Fibroblast of upper back skin (primary cell): Measurements from ENCODE around the gene MRPS35.

Experiments
- DNase-seq: peaks from one replicate; pipeline ENCODE4 v3.0.0-alpha.2; 2013

Gene MRPS35

DNA sequence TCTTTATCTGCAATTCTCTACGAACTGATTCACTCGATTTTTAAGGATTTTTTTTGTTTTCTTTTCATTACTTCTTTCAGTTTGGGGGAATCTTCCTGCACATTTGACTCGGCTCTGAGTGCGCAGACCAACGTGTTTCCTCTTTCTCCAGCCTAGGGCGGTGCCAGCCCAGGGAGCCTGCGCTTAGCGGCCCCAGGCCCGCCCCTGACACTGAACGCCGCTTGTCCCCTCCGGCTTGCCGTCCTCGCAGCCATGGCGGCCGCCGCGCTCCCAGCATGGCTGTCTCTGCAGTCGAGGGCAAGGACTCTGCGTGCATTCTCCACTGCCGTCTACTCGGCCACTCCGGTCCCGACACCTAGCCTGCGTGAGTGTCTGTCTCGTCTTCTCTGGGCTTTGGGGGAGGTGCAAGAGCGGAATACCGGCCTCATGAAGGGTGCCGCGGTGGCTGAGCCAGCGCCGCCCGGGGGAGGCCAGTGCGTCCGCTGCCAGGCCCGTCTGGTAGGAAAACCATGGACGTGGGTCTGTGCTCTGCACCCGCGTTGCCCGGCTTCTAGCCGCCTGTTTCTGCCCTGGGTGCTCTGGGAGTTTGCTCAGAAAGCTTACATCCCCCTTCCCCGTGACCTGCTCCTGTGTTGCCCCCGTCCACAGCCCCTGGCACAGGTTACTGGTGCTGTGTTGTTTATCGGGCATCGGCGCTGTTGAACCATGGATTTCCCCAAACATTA lies at the start of gene MRPS35:
Gene MRPS35, plus strand, starts transcription at position 241 of the 725 bp plus-strand sequence. Its CDS starts 12 bp downstream, at position 253.
- DNase-seq: peak; percentile 90

DNA sequence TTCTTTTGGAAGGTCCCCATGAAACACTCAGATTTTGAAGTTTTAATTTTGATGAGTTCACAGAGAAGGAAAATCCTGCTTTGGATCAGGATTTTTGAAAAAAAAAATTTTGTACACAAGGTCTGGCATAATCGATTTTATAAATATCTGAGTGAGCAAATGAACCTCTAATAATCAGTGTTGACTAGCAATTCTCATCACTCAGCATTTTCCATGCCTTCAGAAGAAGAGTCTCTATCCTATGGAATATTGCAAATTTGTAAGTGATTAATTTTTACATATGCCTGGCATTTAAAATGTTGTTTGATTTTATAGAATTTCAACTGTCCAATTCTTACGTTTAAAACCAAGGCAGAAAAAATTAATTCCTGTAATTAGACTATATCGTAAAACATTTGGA lies 44.9 kb upstream of the MRPS35 start:
- no peak for DNase-seq

DNA sequence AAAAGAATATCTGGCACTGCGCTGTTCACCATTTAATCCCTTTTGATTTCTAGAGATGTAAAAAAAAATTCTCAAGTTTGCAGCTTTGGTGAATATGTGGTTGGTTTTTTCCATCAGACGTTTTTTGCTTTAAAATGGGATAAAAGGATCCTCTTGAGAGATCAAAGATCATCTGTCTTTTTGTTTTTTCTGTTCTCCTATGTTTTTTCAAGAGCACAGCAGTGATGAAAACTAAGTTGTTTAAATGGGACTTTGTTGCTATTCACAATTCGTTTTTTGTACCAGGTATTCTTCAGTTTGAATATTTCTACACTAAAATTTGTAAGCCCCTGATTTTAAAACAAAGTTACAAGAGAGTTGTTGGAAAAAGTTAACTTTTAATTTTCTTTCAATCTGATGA lies 44.1 kb upstream of the MRPS35 start:
- no peak for DNase-seq

DNA sequence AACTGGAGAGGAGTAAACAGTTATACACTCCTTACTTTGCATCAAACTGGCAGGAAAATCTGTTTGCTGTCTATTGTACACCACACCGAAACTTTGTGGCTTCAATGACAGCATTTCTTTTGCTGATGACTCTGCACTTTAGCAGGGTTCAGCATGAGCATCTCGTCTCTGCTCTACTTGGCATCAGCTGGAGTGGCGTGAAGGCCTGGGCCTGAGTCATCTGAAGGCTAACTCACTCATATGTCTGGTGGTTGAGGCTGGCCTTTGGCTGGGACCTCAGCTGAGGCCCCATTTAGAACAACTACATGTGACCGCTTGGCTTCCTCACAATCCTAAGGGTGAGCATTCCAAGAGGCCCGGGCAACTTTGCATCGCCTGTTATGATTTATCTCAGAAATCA lies 43.1 kb upstream of the MRPS35 start:
- DNase-seq: peak; percentile 46

DNA sequence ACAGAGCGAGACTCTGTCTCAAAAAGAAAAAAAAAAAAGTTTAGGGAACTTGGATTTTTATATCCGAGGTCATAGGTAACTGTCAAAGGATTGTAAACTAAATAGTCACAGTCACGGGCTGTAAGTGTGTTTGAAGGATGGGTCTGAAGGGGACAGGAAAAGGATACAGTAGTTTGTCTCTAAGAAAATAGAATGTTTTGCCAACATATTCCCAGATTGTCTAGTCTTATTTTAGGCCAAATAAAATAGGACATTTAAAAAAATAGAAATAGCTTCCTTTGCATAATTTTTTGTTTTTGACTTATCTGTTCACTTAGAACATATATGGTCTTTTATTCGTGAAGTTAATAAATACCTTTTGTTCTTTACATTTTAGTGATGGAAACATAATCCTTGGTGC lies 38.6 kb upstream of the MRPS35 start:
- DNase-seq: no peak

DNA sequence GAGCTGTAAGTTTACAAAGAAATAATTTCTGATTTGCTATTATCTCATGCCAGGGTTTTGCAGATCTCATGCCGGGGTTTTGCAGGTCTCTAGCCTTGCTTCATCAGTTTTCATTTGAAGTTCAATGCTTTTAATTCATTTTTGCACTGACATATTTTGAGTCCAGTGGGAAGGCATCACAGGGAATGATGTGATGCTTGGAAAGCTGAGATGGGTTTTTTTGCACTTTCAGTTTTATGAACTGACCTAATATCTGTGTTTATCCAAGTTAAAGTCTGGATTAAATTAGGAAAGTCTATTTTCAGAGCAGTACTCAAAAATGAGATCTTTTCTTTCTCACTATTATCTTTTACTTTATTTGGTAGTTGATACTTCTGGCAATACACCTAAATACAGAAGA lies 38.0 kb upstream of the MRPS35 start:
- no peak for DNase-seq

DNA sequence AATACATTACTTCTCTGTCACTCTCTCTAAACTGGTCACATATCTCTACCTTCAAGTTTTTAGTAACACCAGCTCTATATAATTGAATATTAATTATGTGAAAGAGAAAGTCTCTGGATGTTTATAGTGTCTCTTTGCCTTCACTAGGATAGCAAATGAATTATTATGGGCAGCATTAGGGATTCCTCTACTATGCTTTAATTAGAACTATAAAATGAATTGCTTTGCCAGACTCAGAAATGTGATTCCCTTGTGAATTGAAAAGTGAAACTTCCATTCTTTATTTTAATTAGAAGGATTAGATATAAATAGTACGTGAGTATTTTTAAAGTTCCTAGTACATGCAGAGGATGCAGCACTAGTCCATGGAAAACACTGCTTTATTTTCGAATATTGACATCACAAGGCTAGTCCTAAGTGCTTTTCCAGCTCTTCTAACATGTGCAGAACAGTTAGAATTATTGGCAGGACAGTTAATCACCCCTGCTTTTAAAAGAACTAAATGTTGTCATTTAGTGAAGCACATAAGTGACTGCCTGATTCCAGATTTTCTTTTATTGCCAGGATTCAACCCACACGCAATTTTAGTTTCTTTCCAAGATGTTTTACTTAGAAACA lies 37.4 kb upstream of the MRPS35 start:
- no peak for DNase-seq

DNA sequence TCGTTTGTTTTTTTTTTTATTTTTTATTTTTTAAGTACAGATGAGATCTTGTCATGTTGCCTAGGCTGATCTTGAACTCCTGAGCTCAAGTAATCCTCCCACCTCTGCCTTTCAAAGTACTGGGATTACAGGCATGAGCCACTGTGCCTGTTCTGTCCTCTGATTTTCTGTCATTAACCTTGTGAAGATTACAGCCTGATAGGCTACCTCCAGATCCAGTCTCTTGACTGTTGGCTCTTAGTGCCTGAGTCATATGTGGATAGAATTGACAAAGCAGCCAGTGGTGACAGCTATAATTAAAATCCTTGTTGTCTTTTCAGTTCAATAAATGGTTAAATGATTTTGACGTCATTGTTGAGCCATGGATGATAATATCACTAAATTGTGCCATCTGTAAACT lies 35.6 kb upstream of the MRPS35 start:
- no peak for DNase-seq

DNA sequence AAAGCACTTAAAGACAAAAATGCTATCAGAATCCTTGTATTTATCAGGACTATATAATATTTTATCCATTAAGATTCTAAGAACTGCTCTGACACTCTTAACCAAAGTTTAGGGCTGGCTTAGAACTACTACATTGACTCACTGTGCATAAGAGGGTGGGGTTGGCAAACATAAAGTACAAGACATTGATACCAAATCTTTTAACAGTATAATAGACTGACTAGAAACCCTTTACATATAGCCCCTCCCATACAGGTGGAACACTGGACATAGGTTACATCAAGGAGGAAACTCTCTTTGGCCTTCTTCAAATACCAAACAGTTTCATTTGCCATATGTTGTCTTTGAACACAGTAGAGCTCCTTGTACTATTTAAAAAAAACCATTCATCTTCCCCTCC lies 30.0 kb upstream of the MRPS35 start:
- no peak for DNase-seq

DNA sequence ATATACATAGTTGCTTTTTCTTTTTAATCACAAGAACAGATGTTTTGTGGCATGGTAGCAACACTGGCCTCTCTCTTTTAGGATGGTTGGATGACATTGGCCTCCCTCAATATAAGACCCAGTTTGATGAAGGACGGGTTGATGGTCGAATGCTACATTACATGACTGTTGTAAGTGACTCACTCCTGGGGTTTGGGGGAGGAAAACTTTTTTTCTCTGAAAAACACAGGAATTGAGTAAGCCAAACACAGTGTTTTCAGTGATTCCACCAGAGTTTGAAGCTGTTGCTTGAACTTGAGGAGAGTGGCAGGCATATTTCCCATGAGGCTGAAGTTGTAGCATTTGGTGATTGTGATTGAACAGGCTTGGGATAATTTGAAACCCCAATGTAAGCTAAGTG lies 28.1 kb upstream of the MRPS35 start:
- peak; percentile 29 for DNase-seq

DNA sequence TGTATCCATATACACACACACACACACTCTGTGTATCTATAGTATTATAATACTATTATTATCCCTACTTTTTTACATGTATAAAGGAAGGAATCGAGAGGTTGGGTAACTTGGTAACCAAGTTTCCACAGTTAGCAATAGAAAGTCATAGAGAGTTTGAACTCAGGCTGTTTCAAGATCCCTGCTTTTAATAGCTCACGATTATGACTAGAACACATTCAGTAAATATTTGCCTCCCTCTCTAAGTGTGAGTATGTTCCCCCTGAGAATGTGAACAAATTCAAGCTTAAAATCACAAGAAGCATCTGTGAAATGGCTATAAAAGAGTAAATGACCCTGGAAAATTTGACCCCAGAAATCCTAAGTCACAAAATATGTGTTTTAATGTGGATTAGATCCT lies 25.4 kb upstream of the MRPS35 start:
- no peak for DNase-seq

DNA sequence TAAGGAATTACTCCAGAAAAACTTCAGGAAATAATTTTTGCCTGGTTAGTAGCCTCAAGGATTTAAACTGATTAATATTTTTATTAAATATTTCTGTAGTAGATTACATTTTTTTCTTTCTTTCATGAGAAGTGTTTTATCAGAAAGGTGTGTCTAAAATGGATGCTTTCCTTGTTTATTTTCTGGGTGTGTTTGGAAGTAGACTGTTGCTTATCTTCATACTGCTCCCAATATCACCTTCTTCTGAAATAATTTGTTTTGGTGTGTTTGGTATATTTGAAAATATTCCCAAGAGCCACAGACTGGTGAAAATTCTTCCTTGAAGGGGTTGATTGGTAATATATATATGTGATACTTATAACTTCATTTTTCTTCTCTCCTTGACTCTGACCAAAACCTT lies 24.5 kb upstream of the MRPS35 start:
- no peak for DNase-seq

DNA sequence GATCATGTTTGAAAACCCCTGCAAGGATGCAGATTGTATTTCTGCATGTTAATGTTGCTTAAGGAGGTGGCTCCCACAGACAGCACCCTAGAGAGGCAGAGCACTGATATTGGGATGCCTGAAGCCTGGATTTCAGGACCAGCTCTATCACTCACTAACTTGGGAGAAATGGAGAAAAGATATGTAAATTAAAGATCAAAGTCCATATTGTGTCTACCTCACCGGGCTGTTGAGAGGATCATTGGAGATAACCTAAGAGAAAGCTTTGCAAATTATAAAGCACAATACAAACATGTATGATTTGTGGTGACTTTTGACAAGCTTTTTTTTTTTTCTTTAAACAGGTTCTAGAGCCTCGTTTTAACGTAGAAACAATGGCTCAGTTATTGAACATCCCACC lies 22.0 kb upstream of the MRPS35 start:
- DNase-seq: no peak

DNA sequence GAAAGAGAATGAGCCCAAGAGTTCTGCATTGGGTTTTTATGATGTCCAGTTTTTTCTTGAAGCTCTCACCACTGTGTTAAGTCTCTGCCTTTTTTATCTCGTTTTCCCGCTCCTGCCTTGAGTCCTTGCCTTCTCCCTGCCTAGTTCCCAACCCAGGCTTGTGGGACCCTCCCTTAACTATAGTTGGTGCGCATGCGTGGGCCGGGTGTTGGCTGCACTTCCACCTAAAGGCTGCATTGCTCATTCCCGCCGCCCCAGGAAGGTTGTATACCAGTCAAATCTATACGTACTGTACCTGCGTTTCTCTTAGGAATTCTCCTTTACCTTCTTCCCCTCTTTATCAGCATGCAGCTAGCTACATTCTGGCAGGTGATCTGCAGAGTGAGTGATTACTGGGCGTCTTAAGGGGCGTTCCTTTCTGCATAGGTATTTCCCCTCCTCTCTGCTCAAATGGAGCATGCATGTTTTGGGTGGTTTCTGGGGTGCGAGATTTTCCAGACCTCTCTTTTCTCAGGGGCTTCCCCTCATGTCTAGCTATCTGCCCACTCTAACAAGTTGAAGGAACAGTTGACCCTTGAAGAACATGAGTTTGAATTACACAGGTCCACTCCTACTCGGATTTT lies 21.0 kb upstream of the MRPS35 start:
- DNase-seq: no peak

DNA sequence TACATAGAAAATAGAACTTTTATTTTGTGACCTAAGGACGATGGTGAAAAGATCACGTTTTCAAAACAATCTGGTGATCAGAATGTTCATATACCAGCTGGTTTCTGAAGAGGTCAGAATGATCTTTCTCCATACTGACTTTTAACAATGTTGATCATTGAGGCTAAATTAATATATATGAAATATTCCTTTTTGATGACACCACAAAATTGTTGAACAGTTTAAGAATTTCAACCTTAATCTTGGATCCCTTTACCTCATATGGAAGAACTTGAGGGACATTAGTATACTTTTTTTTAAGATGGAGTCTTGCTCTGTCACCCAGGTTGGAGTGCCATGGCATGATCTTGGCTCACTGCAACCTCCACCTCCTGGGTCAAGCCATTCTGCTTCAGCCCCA lies 17.2 kb upstream of the MRPS35 start:
- DNase-seq: no peak

DNA sequence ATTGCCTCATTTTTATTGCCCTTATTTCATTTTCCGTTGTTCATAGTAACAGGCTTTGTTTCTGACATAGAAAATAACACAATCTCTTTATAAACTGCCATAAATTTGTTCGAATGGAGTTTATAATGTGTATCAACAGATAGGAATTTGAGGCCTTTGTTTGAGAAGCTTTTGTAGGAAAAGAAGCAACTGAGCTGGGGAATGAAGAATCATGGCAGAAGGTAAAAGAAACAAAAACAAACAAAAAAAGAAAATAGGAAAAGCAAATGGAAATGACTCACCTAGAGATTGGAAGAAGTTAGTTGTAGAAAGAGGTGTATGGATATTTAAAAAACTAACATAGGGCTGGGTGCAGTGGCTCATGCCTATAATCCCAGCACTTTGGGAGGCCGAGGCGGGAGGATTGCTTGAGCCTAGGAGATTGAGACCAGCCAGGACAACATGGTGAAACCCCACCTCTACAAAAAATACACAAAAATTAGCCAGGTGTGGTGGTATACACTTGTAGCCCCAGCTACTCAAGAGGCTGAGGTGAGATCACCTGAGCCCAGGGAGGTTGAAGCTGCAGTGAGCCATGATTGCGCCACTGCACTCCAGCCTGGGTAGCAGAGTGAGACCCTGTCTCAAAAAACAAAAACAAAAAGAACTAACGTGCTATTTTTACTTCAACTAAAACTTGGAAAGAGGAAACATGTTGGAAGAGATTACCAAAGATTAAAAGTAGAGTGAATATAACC lies 14.9 kb upstream of the MRPS35 start:
- no peak for DNase-seq

DNA sequence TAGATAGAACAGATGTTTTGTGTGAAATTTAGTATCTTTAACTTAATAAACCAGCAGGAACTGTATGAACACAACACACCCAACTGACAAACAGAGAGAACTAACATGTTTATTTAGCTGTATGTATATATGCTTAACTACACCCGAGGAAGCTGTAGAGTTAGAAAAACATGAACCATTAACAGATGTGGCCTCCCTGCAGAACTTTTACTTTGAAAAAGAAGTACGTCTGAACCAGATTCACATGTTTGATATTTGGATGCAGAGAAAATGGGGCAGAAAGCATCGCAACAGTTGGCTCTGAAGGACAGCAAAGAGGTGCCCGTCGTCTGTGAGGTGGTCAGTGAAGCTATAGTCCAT lies 14.4 kb upstream of the MRPS35 start, which contains the start of gene REP15:
Gene REP15, plus strand, starts transcription at position 155 of the 360 bp plus-strand sequence. Its CDS starts 116 bp downstream, at position 271.
- no peak for DNase-seq

DNA sequence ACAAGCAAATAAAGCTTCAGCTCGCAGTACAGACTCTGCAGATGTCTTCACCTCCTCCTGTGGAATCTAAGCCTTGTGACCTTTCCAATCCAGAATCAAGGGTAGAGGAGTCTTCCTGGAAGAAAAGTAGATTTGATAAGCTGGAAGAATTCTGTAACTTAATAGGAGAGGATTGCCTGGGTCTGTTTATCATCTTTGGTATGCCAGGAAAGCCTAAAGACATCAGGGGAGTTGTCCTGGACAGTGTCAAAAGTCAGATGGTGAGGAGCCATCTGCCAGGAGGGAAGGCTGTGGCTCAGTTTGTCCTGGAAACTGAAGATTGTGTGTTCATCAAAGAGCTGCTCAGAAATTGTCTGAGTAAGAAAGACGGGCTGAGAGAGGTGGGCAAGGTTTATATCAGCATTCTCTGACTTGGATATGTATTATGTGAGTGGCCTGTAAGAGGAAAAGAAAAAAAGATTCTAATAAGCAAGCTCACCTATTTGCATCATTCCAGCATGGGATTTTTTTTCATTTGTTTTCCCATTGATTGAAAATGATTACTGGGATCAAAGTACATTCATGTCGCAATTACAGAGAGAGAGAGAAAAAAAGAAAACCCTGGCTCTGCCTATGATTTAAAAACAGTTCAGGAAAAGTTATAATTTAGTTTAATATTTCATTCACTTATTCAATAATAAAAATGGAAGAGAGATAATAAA lies 13.6 kb upstream of the MRPS35 start:
- DNase-seq: no peak

DNA sequence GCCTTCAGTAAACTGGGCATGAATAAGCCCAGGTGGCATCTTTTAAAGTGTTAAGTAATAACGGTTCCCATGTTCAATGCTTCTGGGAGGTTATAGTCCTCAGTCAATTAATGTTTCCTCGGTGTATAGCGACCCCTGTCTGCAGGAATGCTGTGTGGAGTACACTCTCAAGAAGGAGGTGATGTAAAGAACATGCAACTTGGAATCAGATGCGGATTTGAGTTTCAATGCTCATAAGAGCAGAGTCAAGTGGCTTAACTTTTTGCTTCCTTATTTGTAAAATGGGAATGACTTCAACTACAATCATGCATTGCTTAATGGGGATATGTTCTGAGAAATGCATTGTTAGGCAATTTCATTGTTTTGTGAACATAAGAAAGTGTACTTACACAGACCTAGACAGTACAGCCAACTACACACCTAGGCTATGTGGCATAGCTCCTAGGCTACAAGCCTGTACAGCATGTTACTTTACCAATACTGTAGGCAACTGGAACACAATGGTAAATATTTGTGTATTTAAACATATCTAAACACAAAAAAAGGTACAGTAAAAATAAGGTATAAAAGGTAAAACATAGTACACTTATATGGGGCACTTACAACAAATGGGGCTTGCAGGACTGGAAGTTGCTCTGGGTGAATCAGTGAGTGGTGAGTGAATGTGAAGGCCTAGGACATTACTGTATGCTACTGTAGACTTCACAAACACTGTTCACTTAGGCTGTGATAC lies 6.7 kb upstream of the MRPS35 start:
- DNase-seq: peak; percentile 96

DNA sequence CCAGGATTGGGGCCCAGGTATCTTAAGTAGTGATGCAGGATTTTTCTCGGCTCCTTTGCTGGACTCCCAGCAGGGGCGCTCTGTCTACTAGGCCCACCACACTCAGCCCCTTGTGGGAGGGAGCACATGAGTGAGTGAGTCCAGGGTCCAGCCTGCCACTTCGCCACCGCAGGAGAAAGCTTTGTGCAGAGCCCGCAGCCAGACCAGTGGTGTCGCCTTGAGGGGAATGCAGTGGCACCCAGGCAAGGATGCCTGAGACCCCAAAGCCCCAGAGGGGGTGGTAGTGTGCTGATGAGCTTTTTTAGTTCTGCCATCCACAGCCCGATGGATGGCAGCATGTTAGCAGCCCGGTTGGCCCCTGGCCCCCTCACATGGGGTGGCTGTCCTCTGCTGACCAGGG lies 5.4 kb upstream of the MRPS35 start:
- no peak for DNase-seq

DNA sequence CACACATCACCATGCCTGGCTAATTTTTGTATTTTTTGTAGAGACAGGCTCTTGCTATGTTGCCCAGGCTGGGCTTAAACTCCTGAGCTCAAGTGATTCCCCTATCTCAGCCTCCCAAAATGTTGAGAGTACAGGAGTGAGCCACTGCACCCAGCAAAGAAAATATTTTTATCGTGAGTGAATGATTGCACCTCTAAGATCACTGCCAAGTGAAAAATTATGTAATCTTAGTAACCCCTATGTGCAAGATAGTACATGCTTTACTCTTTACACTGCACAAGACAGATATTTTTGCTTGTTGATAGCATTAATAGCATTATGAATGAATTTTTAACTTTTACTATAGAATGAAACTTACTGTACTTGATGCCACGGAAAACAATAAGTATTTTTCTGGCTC lies 3.4 kb upstream of the MRPS35 start:
- no peak for DNase-seq

DNA sequence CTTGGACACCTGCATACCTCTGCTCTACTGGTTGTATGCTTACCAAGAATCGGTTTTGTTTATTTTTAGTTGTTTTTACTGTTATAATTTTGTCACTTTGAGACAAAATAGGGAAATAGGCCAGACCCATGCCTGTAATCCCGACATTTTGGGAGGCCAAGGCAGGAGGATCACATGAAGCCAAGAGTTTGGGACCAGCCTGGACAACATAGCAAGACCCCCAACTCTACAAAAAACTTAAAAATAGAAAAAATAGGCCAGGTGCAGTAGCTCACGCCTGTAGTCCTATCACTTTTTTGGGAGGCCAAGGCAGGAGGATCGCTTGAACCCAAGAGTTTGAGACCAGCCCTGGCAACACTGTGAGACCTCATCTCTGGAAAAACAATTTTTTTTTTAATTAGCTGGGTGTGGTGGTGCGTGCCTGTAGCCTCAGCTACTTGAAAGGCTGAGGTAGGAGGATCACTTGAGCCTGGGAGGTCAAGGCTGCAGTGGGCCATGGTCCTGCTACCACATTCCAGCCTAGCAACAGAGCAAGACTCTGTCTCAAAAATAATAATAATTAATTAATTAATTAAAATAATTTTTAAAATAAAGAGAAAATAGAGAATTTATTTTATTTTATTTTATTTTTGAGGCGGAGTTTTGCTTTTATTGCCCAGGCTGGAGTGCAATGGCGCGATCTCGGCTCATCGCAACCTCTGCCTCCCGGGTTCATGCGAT lies 1.3 kb upstream of the MRPS35 start:
- no peak for DNase-seq
